K562 (cell line): ENCODE measurements around the gene TMEM217. TPM values are rescaled to one million over a fixed set of nuclear protein-coding genes. Genes with fewer than 3 reads are reported as not detected.
A peak's percentile ranks its signal among the peaks of the same experiment; 100 is the strongest.

Experiments
- ATAC-seq: fragments of 200-7000 bp; cut with Tn5 transposase; 3 replicates; pipeline ENCODE4 v1.9.1; 2020; ENCODE audit warnings: moderate library complexity
- BruUV-seq: library from RNA; stranded (reverse); fragments of 400-500 nt; replicated peaks from 2 replicates; lab custom pipeline; 2021; lab: Mats Ljungman, UMichigan
- CTCF ChIA-PET: fragments of 300-600 bp; formaldehyde crosslinking; extraction: SDS; loops from one replicate; lab custom pipeline; 2021; ENCODE audit warnings: low intra/inter-chr PET ratio; lab: Yijun Ruan, JAX
- POLR2A ChIA-PET: fragments of 300-600, 350-650 bp; sonication (Branson Sonifier 250); formaldehyde crosslinking; extraction: SDS; loops from one replicate; lab custom pipeline; 2021; ENCODE audit warnings: antibody characterized with exemption, inconsistent platforms; lab: Yijun Ruan, JAX
- DNase-seq, 4 experiments: peaks; one replicate each; pipeline versions ENCODE4 v3.0.0 to v3.0.0-alpha.2; 2011 to 2018; ENCODE audit warnings: low spot score in 3 of 4, mixed read lengths in 3 of 4; ENCODE audit errors: extremely low read depth in 1 of 4
- FAIRE-seq: peaks from 2 replicates; lab custom pipeline; 2011; peaks lifted over from hg19 to GRCh38; lab: Jason Lieb, UNC
- H2AFZ ChIP-seq: 2 replicates; pipeline ENCODE4 v1.6.0; 2011; ENCODE audit warnings: low read depth, low read length, control low read depth, inconsistent platforms
- H3K27ac ChIP-seq: fragments of 200-600 bp; 3 replicates; pipeline ENCODE4 v1.8.0; 2011; ENCODE audit warnings: low read depth, mild to moderate bottlenecking, control low read depth, inconsistent platforms, low read length, moderate library complexity, mixed read lengths; ENCODE audit errors: extremely low read depth
- H3K27me3 ChIP-seq, 2 experiments: fragments of 300-600 bp in 1 of 2; 2 replicates in 1 of 2; 3 replicates in 1 of 2; pipeline versions ENCODE4 v1.6.0 to v1.8.0; 2011; ENCODE audit warnings: inconsistent platforms in 2 of 2, low read length in 2 of 2, mild to moderate bottlenecking in 1 of 2, mixed read lengths in 1 of 2, moderate library complexity in 1 of 2; ENCODE audit not compliant: control insufficient read depth in 2 of 2, insufficient read depth in 2 of 2
- H3K36me3 ChIP-seq: fragments of 300-600 bp; 3 replicates; pipeline ENCODE4 v1.8.0; 2011; ENCODE audit warnings: mild to moderate bottlenecking, low read length, inconsistent platforms; ENCODE audit not compliant: control insufficient read depth, insufficient read depth
- H3K4me1 ChIP-seq, 2 experiments: fragments of 200-600 bp in 1 of 2; replicated peaks in 1 of 2; 2 replicates in 1 of 2; 3 replicates in 1 of 2; pipeline versions ENCODE4 v1.5.1 to v1.8.0; 2011; ENCODE audit warnings: inconsistent platforms in 2 of 2, low read length in 2 of 2, mild to moderate bottlenecking in 1 of 2, mixed read lengths in 1 of 2, moderate library complexity in 1 of 2; ENCODE audit not compliant: control insufficient read depth in 2 of 2, insufficient read depth in 2 of 2
- H3K4me2 ChIP-seq: 2 replicates; pipeline ENCODE4 v1.6.1; 2011; ENCODE audit warnings: low read length, control low read depth, inconsistent platforms, mixed read lengths; ENCODE audit not compliant: insufficient read depth
- H3K4me3 ChIP-seq: fragments of 200-600 bp; sonication (generic), shearing (Covaris generic); 2 replicates; pipeline ENCODE4 v1.5.1; 2016; ENCODE audit warnings: control low read depth, inconsistent platforms
- H3K79me2 ChIP-seq: fragments of 200-600 bp; 3 replicates; pipeline ENCODE4 v1.8.0; 2011; ENCODE audit warnings: low read length, inconsistent platforms; ENCODE audit not compliant: control insufficient read depth, insufficient read depth
- H3K9ac ChIP-seq, 2 experiments: 2 replicates each; pipeline versions ENCODE4 v1.6.0 to v1.6.1; 2011; ENCODE audit warnings: low read depth in 2 of 2, low read length in 2 of 2, control low read depth in 1 of 2, inconsistent platforms in 1 of 2, mild to moderate bottlenecking in 1 of 2, mixed read lengths in 1 of 2; ENCODE audit not compliant: insufficient read depth in 1 of 2
- H3K9me1 ChIP-seq: one replicate; pipeline ENCODE4 v1.6.0; 2011; ENCODE audit warnings: inconsistent platforms, mild to moderate bottlenecking, low read length, moderate library complexity; ENCODE audit not compliant: control insufficient read depth, insufficient read depth
- H3K9me3 ChIP-seq: replicated peaks from 2 replicates; pipeline ENCODE4 v1.5.1; 2011; ENCODE audit warnings: low read depth, low read length, inconsistent platforms; ENCODE audit not compliant: control insufficient read depth, insufficient read depth
- H4K20me1 ChIP-seq: replicated peaks from 2 replicates; pipeline ENCODE4 v1.6.1; 2011; ENCODE audit warnings: low read length, inconsistent platforms, mixed read lengths; ENCODE audit not compliant: control insufficient read depth, insufficient read depth
- AFF1 ChIP-seq, 2 experiments: fragments of 450-650 bp; IDR thresholded peaks; 2 replicates each; pipeline ENCODE4 v1.6.1; 2018; ENCODE audit warnings: mild to moderate bottlenecking in 2 of 2, low read depth in 1 of 2; ENCODE audit not compliant: partially characterized antibody in 2 of 2
- ATF7 ChIP-seq: fragments of 450-650 bp; IDR thresholded peaks from 2 replicates; pipeline ENCODE4 v1.7.1; 2014; ENCODE audit warnings: mild to moderate bottlenecking, moderate library complexity
- CTCFL ChIP-seq: IDR thresholded peaks from 2 replicates; pipeline ENCODE4 v1.6.1; 2011; ENCODE audit warnings: borderline replicate concordance, low read depth, mild to moderate bottlenecking, moderate library complexity, low read length; ENCODE audit not compliant: insufficient read depth, poor library complexity, severe bottlenecking
- DPF2 ChIP-seq: fragments of 450-650 bp; IDR thresholded peaks from 2 replicates; pipeline ENCODE4 v1.6.1; 2016
- ETV5 ChIP-seq: sonication (generic); formaldehyde crosslinking; IDR thresholded peaks from 2 replicates; pipeline ENCODE4 v1.4.0; 2020; ENCODE audit warnings: low read depth, mild to moderate bottlenecking, missing genetic modification reagents
- HNRNPH1 ChIP-seq: fragments of 200-400 bp; formaldehyde crosslinking; optimal IDR thresholded peaks from 2 replicates; pipeline ENCODE3; 2017; ENCODE audit warnings: low read depth, mild to moderate bottlenecking, low read length, moderate library complexity
- KAT7 ChIP-seq: sonication (generic); formaldehyde crosslinking; IDR thresholded peaks from 2 replicates; pipeline ENCODE4 v1.8.0; 2022; ENCODE audit warnings: missing genetic modification reagents, mild to moderate bottlenecking, borderline replicate concordance
- MIER1 ChIP-seq: fragments of 450-650 bp; IDR thresholded peaks from 2 replicates; pipeline ENCODE4 v1.6.1; 2016; ENCODE audit warnings: antibody characterized with exemption, mild to moderate bottlenecking, low read depth
- SRF ChIP-seq, 2 experiments: fragments of 250-450, 450-650 bp in 1 of 2; sonication (Bioruptor Pico) in 1 of 2; sonication (generic) in 1 of 2; formaldehyde crosslinking; IDR thresholded peaks; 2 replicates each; pipeline versions ENCODE4 v1.5.0 to v1.5.1; 2020 to 2022; ENCODE audit warnings: mild to moderate bottlenecking in 1 of 2, missing genetic modification reagents in 1 of 2
- TFE3 ChIP-seq: fragments of 450-650 bp; formaldehyde crosslinking; IDR thresholded peaks from 2 replicates; pipeline ENCODE4 v1.4.0; 2020; ENCODE audit warnings: mild to moderate bottlenecking, mixed read lengths
- WGBS: fragments of 100-300 bp; shearing (Covaris generic); methylation state at CpG from one replicate; pipeline ENCODE4 v1.1.6; 2016; ENCODE audit warnings: low coverage, mixed read lengths; ENCODE audit not compliant: insufficient coverage; ENCODE audit errors: missing lambda C conversion rate; 5-methylcytosine and 5-hydroxymethylcytosine counted together
- in situ Hi-C: fragments of 300-500 bp; cut with MboI; formaldehyde crosslinking; loops from 4 replicates; pipeline ENCODE4 v1.15.0; 2018; ENCODE audit warnings: inconsistent platforms, mixed read lengths
- intact Hi-C: fragments of 100-400 bp; cut with micrococcal nuclease; formaldehyde crosslinking; loops from 2 replicates; pipeline ENCODE4 v1.14.2; 2022
- polyA plus RNA-seq, 8 experiments: library from polyadenylated mRNA; depleted of rRNA in 4 of 8; stranded (reverse) in 5 of 8; unstranded in 3 of 8; fragments of >200 nt; fragmentation: Nextera tagmentation in 2 of 8; fragmentation: Illumina TruSeq in 1 of 8; extraction: Ambion mirVana in 2 of 8; extraction: Trizol in 1 of 8; gene quantifications; 2 replicates each; pipeline versions ENCODE4 v1.2.1 to v1.2.3, GENCODE V29; 2011 to 2014; ENCODE audit warnings: inconsistent platforms in 1 of 8, missing spikeins in 1 of 8
- total RNA-seq, 7 experiments: library from RNA; depleted of rRNA in 6 of 7; stranded (reverse); fragments of >200 nt in 6 of 7; fragmentation: Illumina TruSeq in 2 of 7; extraction: Trizol in 2 of 7; gene quantifications; 2 replicates each; pipeline versions ENCODE4 v1.2.1 to v1.2.3, GENCODE V29; 2011 to 2021; ENCODE audit warnings: low replicate concordance in 1 of 7

Gene TMEM217
- total and polyA plus RNA-seq, 9 of the 15 experiments (the other 6 are each of a cell fraction or from before 2014, with no cell fraction given), result 1.3 to 8.0 (median 1.9) TPM

DNA sequence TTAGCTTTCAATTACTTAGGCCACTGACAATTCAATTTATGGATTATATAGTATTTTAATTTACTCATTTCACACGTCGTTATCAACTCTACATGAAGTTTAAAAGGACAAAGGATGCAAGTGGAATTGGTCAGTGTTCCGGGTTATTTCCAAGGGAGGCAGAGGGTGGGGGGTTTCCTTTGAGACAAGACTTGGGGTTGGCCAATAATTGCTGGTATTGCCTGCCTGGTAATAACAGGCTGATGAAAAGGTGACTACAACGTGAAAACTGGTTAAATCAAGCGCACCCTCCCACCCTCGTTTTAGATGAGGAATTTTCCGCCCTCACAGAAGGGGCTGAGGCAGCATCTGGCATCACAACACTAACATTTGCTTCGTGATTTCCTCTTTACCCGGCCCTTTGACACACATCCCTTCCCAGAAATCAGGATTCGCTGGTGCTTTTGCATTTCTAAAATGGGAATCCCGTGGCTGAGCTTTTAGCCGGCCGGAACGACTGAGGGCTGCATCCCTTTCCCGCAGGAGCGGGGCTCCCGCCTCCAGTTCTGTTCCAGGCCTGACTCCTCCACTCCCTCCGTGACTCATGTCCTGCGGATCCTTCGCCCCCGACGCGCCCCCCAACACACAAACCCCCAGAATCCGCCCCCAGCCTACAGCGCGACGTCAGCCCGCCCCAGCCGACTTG, 89.0 kb downstream of the TMEM217 start:
- Histone ChIP-seq H3K27me3 (no peaks in the 10 kb centered on the region), H3K36me3 (peaks cover 36% of the 10 kb centered on the region), H3K4me2 (peak overlapping the region; percentile 89), H3K9me3 (no peaks in the 10 kb centered on the region), H3K4me1 (peaks cover 10 to 36% of the 10 kb centered on the region in 2 experiments; a peak in 4 of 5 replicates), H3K9ac (peak overlapping the region; percentile 80 to 89), H4K20me1 (peaks cover 22% of the 10 kb centered on the region; the same call in 1 of the 2 replicates), H3K9me1 (no peaks in the 10 kb centered on the region), H3K79me2 (peaks cover 48% of the 10 kb centered on the region), H3K27ac (peak overlapping the region; percentile 91), H3K4me3 (peak overlapping the region; percentile 60), H2AFZ (peak overlapping the region; percentile 76)
- DNase-seq (peak in 3 of 4 experiments; percentile 60 to 69 (median 69)), ATAC-seq (no peak), FAIRE-seq (no peak)
- ChIA-PET CTCF (interaction anchor here (1.9 kb wide), 1 partner anchor 42 kb away, joined by 6 read pairs; no protein-coding TSS in a partner anchor), POLR2A (interaction anchor here (0.6 to 4.3 kb wide), 17 partner anchors 8 to 209 kb away, joined by 3 to 34 read pairs (median 3); no protein-coding TSS in a partner anchor)
- WGBS, result 6% methylated on average over 25 of the region's 29 CpGs
- intact Hi-C loops (loop anchor here (2.0 kb wide), 1 partner anchor 58 kb away; no protein-coding TSS in a partner anchor), in situ Hi-C loops (no loop called here)
- TSS peak; percentile 76 for BruUV-seq
- TF ChIP-seq TFE3 (CRISPR knock-in tag), result no peak
- peak; percentile 84 for TF ChIP-seq KAT7
- 0 out of 2 replicates have a peak, but pooled peaks have one; percentile 17 for TF ChIP-seq MIER1
- TF ChIP-seq ATF7, result 0 out of 2 replicates have a peak, but pooled peaks have one; percentile 26
- TF ChIP-seq HNRNPH1, result no peak
- peak; percentile 82; the same call in 1 of the 2 replicates for TF ChIP-seq DPF2
- TF ChIP-seq SRF (CRISPR knock-in tag; IDR thresholded peaks at IDR 0.05), result peak in 1 of 2 experiments; percentile 27; a peak in 1 of 4 replicates
- TF ChIP-seq AFF1 (IDR thresholded peaks at IDR 0.05; ENCODE audit: low read depth in 1 of 2, partially characterized antibody in 2 of 2), result peak in 1 of 2 experiments; percentile 21
- TF ChIP-seq ETV5 (CRISPR knock-in tag), result no peak
- TF ChIP-seq CTCFL, result no peak
